Common myeloid progenitor, CD34-positive (primary cell): ENCODE results near the gene PNMA1.

Source experiments
- CTCF ChIA-PET: fragments of 350-600 bp; sonication (Branson Sonifier 250); formaldehyde crosslinking; loops from one replicate; lab custom pipeline; 2021; ENCODE audit warnings: antibody characterized with exemption; lab: Charles Lee
- POLR2A ChIA-PET: fragments of 350-600 bp; sonication (Branson Sonifier 250); formaldehyde crosslinking; loops from one replicate; lab custom pipeline; 2021; ENCODE audit warnings: antibody characterized with exemption; lab: Charles Lee
- DNase-seq, 3 donors: peaks; one replicate each; pipeline versions ENCODE4 v3.0.0 to v3.0.0-alpha.2; 2013
- H3K27ac ChIP-seq, 2 experiments: 1 replicate in 1 of 2; 2 replicates in 1 of 2; pipeline ENCODE4 v1.7.0; 2013; ENCODE audit warnings: inconsistent platforms in 2 of 2, low read length in 2 of 2, mild to moderate bottlenecking in 2 of 2, low read depth in 1 of 2, moderate library complexity in 1 of 2; ENCODE audit not compliant: severe bottlenecking in 2 of 2, insufficient read depth in 1 of 2, poor library complexity in 1 of 2
- H3K27me3 ChIP-seq, 5 experiments: replicated peaks in 2 of 5; 1 replicate in 3 of 5; 2 replicates in 2 of 5; pipeline versions ENCODE4 v1.6.1 to v1.7.0; 2013; ENCODE audit warnings: low read length in 4 of 5, mild to moderate bottlenecking in 2 of 5, moderate library complexity in 2 of 5, inconsistent platforms in 1 of 5; ENCODE audit not compliant: insufficient read depth in 5 of 5, control insufficient read depth in 4 of 5
- H3K36me3 ChIP-seq, 4 experiments: 1 replicate in 2 of 4; 2 replicates in 2 of 4; pipeline versions ENCODE4 v1.6.1 to v1.7.0; 2013; ENCODE audit warnings: low read length in 3 of 4, control low read depth in 1 of 4, mild to moderate bottlenecking in 1 of 4; ENCODE audit not compliant: control insufficient read depth in 4 of 4, insufficient read depth in 4 of 4
- H3K4me1 ChIP-seq, 4 experiments: 1 replicate in 3 of 4; 2 replicates in 1 of 4; pipeline versions ENCODE4 v1.6.1 to v1.7.1; 2013; ENCODE audit warnings: low read length in 3 of 4, mild to moderate bottlenecking in 3 of 4, control low read depth in 1 of 4, inconsistent platforms in 1 of 4, moderate library complexity in 1 of 4; ENCODE audit not compliant: control insufficient read depth in 4 of 4, insufficient read depth in 4 of 4; ENCODE audit errors: control extremely low read depth in 1 of 4
- H3K4me3 ChIP-seq, 7 experiments: 1 replicate in 4 of 7; 2 replicates in 3 of 7; pipeline versions ENCODE4 v1.5.1 to v1.7.0; 2013; ENCODE audit warnings: mild to moderate bottlenecking in 7 of 7, low read length in 6 of 7, moderate library complexity in 6 of 7, inconsistent platforms in 2 of 7, low read depth in 2 of 7, control low read depth in 1 of 7; ENCODE audit not compliant: insufficient read depth in 4 of 7, control insufficient read depth in 1 of 7; ENCODE audit errors: extremely low read depth in 1 of 7
- H3K9me3 ChIP-seq, 5 experiments: 1 replicate in 4 of 5; 2 replicates in 1 of 5; pipeline versions ENCODE4 v1.6.1 to v1.7.1; 2013; ENCODE audit warnings: low read length in 4 of 5, mild to moderate bottlenecking in 2 of 5, inconsistent platforms in 1 of 5, low read depth in 1 of 5, moderate library complexity in 1 of 5; ENCODE audit not compliant: control insufficient read depth in 4 of 5, insufficient read depth in 2 of 5; ENCODE audit errors: control extremely low read depth in 1 of 5
- WGBS: methylation state at CpG from one replicate; pipeline ENCODE4 v1.1.5; 2013; ENCODE audit not compliant: insufficient coverage; 5-methylcytosine and 5-hydroxymethylcytosine counted together

PNMA1 gene

GRCh38 chr14:73700325-73700724 lies 13.9 kb downstream of the PNMA1 start:
- no peaks in the 10 kb centered on the region for H3K4me1 ChIP-seq
- H3K9me3 ChIP-seq: no peaks in the 10 kb centered on the region
- H3K27ac ChIP-seq: no peak overlapping the region
- CTCF ChIA-PET: no interaction called here
- WGBS: no CpG with 5 or more reads among the region's 1 CpG
- no peak for DNase-seq
- H3K4me3 ChIP-seq: no peak overlapping the region
- H3K36me3 ChIP-seq: no peaks in the 10 kb centered on the region
- POLR2A ChIA-PET: no interaction called here
- H3K27me3 ChIP-seq: no peaks in the 10 kb centered on the region

- peaks cover 0 to 3% (median 1%) of the 10 kb centered on the region in 4 experiments for H3K36me3 ChIP-seq
- DNase-seq: no peak
- ChIA-PET CTCF (no interaction called here), POLR2A (no interaction called here)
- no peaks in the 10 kb centered on the region for H3K27me3 ChIP-seq
- no peak overlapping the region for H3K27ac ChIP-seq
- 100% methylated on average over 1 of the region's 2 CpGs for WGBS
- H3K4me1 ChIP-seq: no peaks in the 10 kb centered on the region
- no peak overlapping the region for H3K4me3 ChIP-seq
- H3K9me3 ChIP-seq: no peaks in the 10 kb centered on the region
Observed at GRCh38 chr14:73696466-73697400, 17.5 kb downstream of the PNMA1 start.

DNA sequence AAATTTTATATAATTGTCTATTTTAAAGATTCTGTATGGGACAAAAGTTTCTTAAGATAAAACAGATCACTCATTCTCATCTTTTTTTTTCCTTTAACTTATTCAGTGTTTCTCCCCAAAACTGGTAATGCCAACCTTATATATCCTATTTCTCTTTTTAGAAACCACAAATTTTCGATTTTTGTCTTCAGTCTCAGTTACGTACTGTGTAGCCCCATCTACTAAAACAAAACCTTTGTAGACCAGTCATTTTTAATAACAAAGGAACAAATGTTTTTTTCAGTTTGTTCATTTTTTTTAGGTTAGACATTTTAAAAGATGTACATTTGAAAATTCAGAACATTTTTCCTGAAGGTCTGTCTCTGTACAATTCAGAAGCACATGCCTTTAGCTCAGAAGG lies 18.2 kb downstream of the PNMA1 start:
- POLR2A ChIA-PET: no interaction called here
- no CpG with 5 or more reads among the region's 2 CpGs for WGBS
- H3K27me3 ChIP-seq: no peaks in the 10 kb centered on the region
- H3K9me3 ChIP-seq: no peaks in the 10 kb centered on the region
- H3K36me3 ChIP-seq: peaks cover 0 to 4% (median 1%) of the 10 kb centered on the region in 4 experiments
- CTCF ChIA-PET: no interaction called here
- H3K4me3 ChIP-seq: no peak overlapping the region
- DNase-seq: no peak
- H3K27ac ChIP-seq: no peak overlapping the region
- no peaks in the 10 kb centered on the region for H3K4me1 ChIP-seq

- Histone ChIP-seq H3K9me3 (no peaks in the 10 kb centered on the region), H3K36me3 (peaks cover 0 to 8% (median 1%) of the 10 kb centered on the region in 4 experiments), H3K27ac (no peak overlapping the region), H3K4me1 (no peaks in the 10 kb centered on the region), H3K4me3 (no peak overlapping the region), H3K27me3 (no peaks in the 10 kb centered on the region)
- POLR2A ChIA-PET: no interaction called here
- CTCF ChIA-PET: no interaction called here
- no peak for DNase-seq
- no CpG with 5 or more reads among the region's 2 CpGs for WGBS
Observed at GRCh38 chr14:73695082-73695481, 19.1 kb downstream of the PNMA1 start.

DNA sequence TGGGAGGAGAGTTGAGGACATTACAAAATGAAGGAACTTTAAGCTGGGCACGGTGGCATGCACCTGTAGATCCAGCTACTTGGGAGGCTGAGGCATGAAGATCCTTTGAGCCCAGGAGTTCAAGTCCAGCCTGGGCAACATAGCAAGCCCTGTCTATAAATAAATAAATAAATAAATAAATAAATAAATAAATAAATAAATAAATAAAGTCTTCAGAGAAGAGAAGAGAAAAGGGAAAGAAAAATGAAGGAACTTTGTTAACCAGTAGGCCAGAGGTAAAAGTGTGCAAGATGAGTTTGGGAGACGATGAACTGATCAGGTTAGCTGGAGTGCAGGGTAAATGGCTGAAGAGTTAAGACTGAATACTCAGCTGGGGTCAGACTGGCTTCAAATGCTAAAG lies 20.1 kb downstream of the PNMA1 start:
- no peak for DNase-seq
- POLR2A ChIA-PET: interaction anchor here (0.7 kb wide), 1 partner anchor 158 kb away, joined by 3 read pairs; no protein-coding TSS in a partner anchor
- H3K36me3 ChIP-seq: peaks cover 0 to 12% (median 1%) of the 10 kb centered on the region in 4 experiments
- no peak overlapping the region for H3K27ac ChIP-seq
- H3K4me3 ChIP-seq: no peak overlapping the region
- no peaks in the 10 kb centered on the region for H3K27me3 ChIP-seq
- CTCF ChIA-PET: no interaction called here
- H3K4me1 ChIP-seq: no peaks in the 10 kb centered on the region
- H3K9me3 ChIP-seq: no peaks in the 10 kb centered on the region
- 100% methylated on average over 1 of the region's 2 CpGs for WGBS

GRCh38 chr14:73686901-73687300 lies 27.3 kb downstream of the PNMA1 start:
- ChIA-PET POLR2A (no interaction called here), CTCF (interaction anchor here (1.0 to 1.7 kb wide), 2 partner anchors 10 to 23 kb away, joined by 3 to 5 read pairs; no protein-coding TSS in a partner anchor)
- H3K36me3 ChIP-seq: peaks cover 0 to 9% (median 0%) of the 10 kb centered on the region in 4 experiments
- no peak overlapping the region for H3K27ac ChIP-seq
- no peak overlapping the region for H3K4me3 ChIP-seq
- no peaks in the 10 kb centered on the region for H3K27me3 ChIP-seq
- no peaks in the 10 kb centered on the region for H3K4me1 ChIP-seq
- H3K9me3 ChIP-seq: no peaks in the 10 kb centered on the region
- WGBS: 100% methylated on average over 3 of the region's 3 CpGs
- DNase-seq: no peak

GRCh38 chr14:73685328-73685727 lies 28.9 kb downstream of the PNMA1 start:
- DNase-seq: no peak
- 95% methylated on average over 4 of the region's 9 CpGs for WGBS

More at GRCh38 chr14:73685328-73685727, 28.9 kb downstream of the PNMA1 start:
- Histone ChIP-seq H3K4me1 (no peaks in the 10 kb centered on the region), H3K9me3 (no peaks in the 10 kb centered on the region), H3K27me3 (no peaks in the 10 kb centered on the region), H3K27ac (no peak overlapping the region), H3K4me3 (no peak overlapping the region), H3K36me3 (peaks cover 0 to 4% (median 0%) of the 10 kb centered on the region in 4 experiments)
- CTCF ChIA-PET: interaction anchor here (1.7 kb wide), 1 partner anchor 9 kb away, joined by 5 read pairs; no protein-coding TSS in a partner anchor
- POLR2A ChIA-PET: no interaction called here
